ENCODE results near the gene PZP.

The PZP gene

DNA sequence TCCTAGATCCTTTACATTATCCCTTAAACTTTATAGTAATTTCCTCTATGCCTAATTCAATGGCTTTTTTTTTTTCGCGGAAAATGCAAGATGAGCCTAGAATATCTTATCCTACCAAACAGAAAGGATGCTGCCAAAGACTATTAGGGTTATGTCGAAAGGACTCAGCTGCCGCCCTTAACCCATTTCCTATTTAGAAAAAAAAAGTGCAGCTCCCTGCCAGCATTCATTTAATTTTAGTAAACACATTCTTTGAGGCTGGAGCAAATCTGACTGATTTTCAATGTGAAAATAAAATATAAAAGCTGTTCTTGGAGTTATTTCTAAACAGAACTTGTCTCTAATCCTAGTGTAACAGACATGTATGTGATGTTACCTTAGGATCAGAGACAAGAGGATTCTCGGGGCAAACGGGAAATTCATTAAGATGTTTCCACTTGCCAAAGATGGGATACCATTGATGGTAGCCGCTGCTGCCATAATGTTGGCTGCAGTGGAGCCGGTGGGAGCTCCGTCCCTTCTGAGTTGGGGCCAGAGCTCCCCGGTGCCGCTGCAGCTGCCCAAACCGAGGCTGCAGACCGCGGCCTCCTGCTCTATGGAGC lies 84.3 kb downstream of the PZP start:
- no peak for DNase-seq

GRCh38 chr12:9122091-9122609 lies 86.0 kb downstream of the PZP start:
- no peak for DNase-seq

- DNase-seq: no peak
Observed at GRCh38 chr12:9120487-9121184, 87.6 kb downstream of the PZP start.

GRCh38 chr12:9118158-9118557 lies 90.0 kb downstream of the PZP start:
- peak; percentile 32 for DNase-seq

DNA sequence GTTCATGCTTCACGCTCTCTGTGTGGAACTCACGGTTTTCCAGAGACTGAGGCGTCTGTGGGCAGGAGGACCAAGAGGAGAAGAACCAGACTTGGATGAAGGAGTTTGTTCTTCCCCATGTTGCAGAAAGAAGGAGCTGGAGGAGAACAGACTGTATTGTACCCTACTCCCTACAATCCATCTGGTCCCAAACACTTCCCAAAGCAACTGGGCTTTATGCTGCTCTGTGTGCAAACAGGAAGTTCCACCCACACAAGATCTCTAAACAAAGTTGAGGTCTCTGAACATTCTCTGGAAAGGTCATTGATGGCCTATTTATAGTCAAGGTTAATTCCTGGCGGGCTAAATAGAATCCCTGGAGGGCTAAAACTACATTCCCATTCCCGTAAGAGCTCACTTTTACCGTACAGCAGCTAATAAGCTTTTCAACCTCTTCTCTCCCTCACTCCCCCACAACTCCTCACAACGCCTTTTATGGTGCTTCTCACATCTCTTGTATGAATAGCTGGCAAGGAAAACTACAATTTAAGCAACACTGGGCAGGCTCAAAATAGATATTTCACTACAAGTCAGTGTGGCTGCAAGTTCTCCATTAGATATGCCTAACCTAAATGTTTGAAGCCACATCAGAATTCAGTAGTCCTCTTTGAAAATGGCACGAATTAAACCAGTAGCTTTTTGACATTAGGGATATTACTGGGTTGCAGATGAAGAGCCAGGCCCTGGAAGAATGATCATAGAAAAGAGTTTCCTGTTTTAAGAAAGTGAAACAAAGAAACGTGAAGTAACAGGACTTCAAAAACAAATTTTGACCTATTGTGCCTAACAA lies 92.2 kb downstream of the PZP start, which contains the start of gene A2M:
Gene A2M, minus strand, starts transcription at position 189 of the 829 bp plus-strand sequence. Its CDS starts 70 bp downstream, at position 119.
- DNase-seq: peak; percentile 37

GRCh38 chr12:9114946-9115345 lies 93.2 kb downstream of the PZP start:
- no peak for DNase-seq

GRCh38 chr12:9113987-9114309 lies 94.2 kb downstream of the PZP start:
- no peak for DNase-seq

DNA sequence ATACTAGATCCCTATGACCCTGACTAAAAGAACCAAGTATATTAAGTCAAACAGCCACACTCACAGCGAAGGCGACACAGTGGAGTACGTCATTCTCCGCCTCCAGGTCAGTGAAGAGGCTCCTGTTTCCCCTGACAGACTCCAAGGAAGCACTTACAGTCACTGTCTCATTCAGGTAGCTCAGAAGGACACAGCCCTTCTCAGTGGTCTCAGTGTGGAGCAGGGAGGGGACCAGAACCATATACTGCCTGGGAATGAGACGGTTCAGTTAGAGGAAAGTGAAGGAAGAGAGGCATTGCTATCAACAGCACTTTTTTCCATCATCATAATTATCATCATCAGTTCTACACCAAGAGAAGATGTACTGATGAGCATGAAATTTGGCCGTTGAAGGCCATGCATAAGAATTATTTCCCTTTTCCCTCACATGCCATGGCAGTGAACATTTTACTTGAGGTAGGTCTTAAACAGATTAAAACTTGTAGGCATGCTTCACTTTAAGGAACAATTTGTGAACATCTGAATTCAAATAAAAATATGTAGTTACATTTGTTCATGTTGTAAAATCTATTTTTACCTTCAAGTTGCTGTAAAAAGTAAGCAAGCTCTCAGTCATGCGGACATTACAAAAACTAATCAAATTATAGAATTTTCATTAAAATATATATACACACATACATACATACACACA lies 94.8 kb downstream of the PZP start:
- DNase-seq: no peak

GRCh38 chr12:9112076-9112853 lies 95.9 kb downstream of the PZP start:
- DNase-seq: no peak

- no peak for DNase-seq
Observed at GRCh38 chr12:9111525-9111924, 96.7 kb downstream of the PZP start.

DNA sequence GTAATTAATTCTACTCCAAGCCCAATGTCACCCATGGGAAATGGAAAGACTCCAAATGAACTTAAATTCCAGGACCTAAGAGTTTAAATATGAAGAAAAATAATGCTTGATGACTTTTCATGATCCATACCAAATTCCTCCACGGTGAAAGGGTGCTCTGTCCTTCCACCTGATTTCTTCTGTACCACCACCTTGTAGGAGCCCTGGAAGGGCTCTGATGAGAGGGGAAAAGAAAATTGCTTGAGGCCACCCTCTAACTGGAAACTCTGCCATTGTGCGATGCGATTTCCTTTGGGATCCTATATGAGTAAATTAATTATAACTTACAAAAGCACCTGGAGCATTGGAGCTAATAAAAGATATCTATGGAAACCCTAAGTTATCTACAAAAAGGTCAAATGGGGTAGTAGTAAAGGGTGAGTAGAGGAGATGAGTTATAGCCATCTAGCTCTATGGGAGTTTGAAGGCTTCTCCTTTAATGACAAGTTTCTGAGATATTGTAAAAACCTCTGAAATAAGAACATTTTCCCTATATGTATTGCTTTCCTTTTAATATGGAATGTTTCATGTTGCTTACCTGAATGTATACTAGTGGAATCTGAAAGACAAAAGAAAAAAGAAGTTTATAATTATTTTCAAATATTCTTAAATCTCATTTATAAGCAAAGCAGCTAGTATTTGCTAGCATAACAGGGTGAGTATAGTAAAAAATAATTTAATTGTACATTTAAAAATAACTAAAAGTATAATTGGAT lies 98.3 kb downstream of the PZP start:
- no peak for DNase-seq

DNA sequence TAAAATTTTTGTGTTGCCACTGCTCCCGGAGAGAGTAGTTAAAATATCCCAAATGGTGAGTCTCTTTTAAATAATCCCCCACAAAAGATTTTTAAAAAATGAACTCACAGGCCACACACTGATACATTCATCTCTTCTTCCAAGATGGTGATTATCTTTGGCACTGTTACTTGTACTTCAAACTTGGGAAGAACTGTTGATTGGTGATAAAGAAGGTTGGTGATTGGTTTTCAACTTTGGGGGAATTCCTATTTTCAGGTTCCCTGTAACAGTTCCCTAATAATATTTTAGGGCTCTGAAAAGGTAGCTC lies 99.0 kb downstream of the PZP start:
- DNase-seq: no peak

DNA sequence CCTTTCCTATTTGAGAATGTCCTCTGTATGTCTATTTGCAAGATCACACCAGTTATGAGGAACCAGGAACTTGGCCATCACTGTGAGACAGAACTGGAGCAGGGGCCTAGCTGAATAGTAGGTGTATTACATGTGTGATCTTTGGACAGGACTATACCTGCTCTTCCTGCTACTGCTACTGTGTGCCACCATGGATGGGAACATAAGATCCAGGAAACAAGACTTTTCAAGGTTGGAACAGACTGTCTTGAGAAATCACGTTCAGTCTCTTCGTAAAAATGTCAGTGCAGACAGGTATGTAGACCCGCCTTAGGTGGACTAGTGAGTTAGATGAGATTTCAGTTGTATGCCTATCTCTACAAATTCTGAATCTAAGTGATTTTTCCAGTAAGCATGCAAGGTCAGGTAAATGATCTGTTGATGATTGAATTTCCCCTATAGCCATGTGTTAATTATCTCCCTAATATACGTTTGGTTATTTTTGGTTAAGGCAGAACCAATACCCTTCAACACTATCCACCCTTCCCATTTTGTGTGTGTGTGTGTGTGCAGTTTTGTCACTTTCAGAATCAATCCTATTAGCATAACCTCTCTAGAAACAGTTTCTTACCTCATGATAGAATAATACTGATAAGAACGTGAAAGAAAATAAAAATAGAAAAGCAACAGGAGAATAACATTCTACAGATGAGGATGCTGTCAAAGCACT lies 99.5 kb downstream of the PZP start:
- no peak for DNase-seq

GRCh38 chr12:9107542-9107873 lies 100.7 kb downstream of the PZP start:
- DNase-seq: no peak

DNA sequence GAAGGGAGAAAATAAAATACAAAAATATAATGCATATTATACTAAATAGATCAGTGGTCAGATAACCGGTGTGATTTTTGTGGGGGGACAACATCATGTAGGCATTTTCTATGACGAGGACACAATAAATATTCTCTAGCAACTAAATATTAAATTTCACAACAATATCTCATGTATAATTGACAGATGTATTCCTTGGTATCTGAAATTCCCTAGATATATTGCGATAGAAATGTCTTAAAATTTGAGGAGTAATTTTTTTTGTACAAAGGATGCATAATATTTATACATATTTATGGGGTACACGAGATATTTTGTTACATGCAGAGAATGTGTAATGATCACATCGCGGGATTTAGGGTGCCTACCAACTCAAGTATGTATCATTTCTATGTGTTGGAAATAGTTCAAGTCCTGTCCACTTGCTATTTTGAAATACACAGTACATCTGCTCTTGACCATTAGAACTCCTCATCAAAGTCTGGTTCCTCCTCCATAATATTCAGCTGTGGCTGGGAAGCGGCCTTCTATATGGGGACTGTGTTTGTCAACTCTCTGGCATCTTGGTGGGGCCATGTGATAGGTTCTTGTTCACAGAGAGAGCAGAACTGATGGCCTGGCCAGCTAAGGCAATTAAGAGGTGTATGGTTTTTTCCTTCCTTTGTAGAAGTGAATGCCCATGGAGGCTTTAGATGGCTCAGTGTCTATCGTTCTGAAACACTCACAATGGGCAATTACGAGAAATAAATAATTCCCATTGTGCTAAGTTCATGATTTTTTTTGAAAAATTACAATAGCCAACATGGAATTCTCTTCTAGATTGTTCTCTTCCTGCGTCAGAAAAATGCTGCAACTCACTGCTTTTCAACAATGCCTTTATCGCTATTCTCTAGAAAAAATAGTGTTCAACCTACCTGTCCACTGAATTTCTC lies 101.3 kb downstream of the PZP start:
- DNase-seq: no peak

- no peak for DNase-seq
Observed at GRCh38 chr12:9106067-9106466, 102.1 kb downstream of the PZP start.

GRCh38 chr12:9104767-9105423 lies 103.3 kb downstream of the PZP start:
- DNase-seq: no peak

DNA sequence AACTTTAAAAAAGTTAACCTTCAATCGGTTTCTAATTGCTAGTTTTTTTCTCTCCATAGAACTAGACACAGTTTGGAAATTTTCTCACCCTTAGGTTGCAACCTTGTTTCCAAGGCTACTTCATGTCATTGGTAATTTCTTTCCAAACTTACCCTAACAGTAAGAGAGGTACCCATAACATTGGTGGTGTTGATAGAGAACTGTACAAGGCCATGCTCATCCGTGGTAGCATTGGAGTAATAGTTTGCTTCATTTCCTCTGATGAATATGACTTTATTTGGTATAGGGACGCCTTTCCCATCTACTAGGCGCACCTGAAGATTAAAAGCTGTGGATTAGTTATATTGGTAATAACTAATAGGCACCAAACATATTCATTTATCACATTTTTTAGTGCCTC lies 104.1 kb downstream of the PZP start:
- DNase-seq: no peak

DNA sequence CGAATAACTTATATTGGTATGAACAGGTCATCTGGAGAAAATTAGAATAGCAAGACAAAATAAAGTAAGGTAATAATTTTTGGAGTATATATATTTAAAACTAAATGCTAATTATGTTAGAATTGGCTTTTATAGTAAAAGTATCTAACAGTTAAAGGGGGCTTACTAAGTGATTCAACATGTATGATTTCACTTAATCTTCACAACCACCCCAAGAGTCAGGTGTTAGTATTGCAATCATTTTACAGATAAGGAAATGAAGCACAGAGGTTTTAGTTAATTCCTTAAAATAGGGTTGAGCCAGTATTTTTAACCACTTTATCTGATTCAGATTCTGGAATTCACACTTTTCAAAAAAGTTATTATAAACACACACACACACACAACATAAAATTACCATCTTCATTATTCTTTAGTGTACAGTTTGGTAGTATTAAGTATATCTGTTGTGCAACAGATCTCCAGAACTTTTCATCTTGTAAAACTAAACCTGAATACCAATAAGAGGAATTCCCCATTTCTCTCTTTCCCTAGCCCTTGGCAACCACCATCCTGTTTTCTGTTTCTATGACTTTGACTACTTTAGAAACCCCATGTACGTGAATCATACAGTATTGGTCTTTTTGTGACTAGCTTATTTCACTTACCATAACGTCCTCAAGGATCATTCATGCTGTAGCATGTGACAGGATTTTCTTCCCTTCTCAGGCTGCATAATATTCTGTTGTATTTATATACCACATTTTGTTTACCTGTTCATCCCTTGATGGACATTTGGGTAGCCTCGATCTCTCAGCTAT lies 104.9 kb downstream of the PZP start:
- DNase-seq: no peak
